Right lobe of liver (tissue), 4 donors: Measurements from ENCODE around the gene PRR20G.

Source experiments
- POLR2A ChIP-seq: fragments of 450-650 bp; IDR thresholded peaks from one replicate; pipeline ENCODE4 v1.6.1; 2017; ENCODE audit warnings: antibody characterized with exemption, mild to moderate bottlenecking
- TF ChIP-seq, protein P1 (sequence below), 4 donors: fragments of 200-600 bp in 3 of 4; fragments of 450-650 bp in 1 of 4; IDR thresholded peaks; one replicate each; pipeline versions ENCODE4 v1.5.1 to v1.8.0; 2016 to 2022; ENCODE audit warnings: antibody characterized with exemption in 4 of 4, mild to moderate bottlenecking in 2 of 4
- donor health status: DM: no; HTN: no; CAD: no.
- donor health status: DM: no; HTN: no; CAD: no.
- donor health status: DM: no; HTN: yes; CAD: no.

DNA sequence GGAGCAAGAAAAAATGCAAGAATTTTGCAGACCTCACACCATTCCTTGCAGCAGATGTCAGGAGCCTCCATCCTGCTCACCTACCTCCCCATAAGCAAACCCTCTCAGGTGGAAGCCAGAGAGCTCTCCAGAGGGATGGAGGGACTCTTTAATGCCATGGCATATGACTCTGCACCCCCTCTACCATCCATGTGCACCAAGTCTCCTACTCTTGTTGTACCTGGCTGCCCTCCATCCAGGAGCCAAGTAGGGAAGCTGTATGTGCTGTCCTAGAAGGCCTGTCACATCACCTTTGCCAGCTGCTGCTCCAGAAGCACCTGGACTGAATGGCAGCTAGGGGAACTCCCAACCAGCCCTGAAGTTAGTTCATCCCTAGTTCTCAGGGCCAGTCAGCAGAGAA is 38.5 kb upstream of the PRR20G start:
- TF ChIP-seq, protein P1, sequence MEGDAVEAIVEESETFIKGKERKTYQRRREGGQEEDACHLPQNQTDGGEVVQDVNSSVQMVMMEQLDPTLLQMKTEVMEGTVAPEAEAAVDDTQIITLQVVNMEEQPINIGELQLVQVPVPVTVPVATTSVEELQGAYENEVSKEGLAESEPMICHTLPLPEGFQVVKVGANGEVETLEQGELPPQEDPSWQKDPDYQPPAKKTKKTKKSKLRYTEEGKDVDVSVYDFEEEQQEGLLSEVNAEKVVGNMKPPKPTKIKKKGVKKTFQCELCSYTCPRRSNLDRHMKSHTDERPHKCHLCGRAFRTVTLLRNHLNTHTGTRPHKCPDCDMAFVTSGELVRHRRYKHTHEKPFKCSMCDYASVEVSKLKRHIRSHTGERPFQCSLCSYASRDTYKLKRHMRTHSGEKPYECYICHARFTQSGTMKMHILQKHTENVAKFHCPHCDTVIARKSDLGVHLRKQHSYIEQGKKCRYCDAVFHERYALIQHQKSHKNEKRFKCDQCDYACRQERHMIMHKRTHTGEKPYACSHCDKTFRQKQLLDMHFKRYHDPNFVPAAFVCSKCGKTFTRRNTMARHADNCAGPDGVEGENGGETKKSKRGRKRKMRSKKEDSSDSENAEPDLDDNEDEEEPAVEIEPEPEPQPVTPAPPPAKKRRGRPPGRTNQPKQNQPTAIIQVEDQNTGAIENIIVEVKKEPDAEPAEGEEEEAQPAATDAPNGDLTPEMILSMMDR (IDR thresholded peaks at IDR 0.05), result no peak
- TF ChIP-seq POLR2A, result no peak
